ENCODE measurements around the gene HSDL2.

DNA sequence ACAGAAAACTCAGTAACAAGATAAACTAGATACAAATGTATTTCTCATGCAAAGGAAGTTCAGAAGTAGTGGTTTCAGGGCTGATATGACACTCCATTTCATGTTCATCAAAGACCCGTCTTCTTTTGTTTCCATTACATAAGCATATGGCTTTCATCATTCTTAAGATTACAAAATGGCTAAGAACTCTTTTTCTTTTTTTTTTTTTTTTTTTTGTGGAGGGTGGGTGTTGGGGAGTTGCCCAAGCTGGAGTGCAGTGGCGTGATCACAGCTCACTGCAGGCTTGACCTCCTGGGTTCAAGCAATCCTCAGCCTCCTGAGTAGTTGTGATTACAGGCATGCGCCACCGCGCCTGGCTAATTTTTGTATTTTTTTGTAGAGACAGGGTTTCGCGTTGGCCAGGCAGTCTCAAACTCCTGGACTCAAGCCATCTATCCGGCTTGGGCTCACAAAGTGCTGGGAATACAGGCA lies 24.4 kb upstream of the HSDL2 start:
- no peak for TF ChIP-seq POLR2AphosphoS5 (IDR thresholded peaks at IDR 0.05; ENCODE audit: low read depth, low read length)
- TF ChIP-seq CTCF (IDR thresholded peaks at IDR 0.05), result no peak
- no peak for TF ChIP-seq SIN3A (IDR thresholded peaks at IDR 0.05; ENCODE audit: borderline replicate concordance, insufficient read depth, low read depth, low read length)
- TF ChIP-seq, protein P1, sequence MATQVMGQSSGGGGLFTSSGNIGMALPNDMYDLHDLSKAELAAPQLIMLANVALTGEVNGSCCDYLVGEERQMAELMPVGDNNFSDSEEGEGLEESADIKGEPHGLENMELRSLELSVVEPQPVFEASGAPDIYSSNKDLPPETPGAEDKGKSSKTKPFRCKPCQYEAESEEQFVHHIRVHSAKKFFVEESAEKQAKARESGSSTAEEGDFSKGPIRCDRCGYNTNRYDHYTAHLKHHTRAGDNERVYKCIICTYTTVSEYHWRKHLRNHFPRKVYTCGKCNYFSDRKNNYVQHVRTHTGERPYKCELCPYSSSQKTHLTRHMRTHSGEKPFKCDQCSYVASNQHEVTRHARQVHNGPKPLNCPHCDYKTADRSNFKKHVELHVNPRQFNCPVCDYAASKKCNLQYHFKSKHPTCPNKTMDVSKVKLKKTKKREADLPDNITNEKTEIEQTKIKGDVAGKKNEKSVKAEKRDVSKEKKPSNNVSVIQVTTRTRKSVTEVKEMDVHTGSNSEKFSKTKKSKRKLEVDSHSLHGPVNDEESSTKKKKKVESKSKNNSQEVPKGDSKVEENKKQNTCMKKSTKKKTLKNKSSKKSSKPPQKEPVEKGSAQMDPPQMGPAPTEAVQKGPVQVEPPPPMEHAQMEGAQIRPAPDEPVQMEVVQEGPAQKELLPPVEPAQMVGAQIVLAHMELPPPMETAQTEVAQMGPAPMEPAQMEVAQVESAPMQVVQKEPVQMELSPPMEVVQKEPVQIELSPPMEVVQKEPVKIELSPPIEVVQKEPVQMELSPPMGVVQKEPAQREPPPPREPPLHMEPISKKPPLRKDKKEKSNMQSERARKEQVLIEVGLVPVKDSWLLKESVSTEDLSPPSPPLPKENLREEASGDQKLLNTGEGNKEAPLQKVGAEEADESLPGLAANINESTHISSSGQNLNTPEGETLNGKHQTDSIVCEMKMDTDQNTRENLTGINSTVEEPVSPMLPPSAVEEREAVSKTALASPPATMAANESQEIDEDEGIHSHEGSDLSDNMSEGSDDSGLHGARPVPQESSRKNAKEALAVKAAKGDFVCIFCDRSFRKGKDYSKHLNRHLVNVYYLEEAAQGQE (IDR thresholded peaks at IDR 0.05; ENCODE audit: insufficient read depth in 1 of 2, low read depth in 2 of 2, low read length in 1 of 2), result no peak
- no peak for TF ChIP-seq TCF7L2 (IDR thresholded peaks at IDR 0.05; ENCODE audit: low read depth, low read length)
